Fibroblast of villous mesenchyme (primary cell): ENCODE measurements around the gene FOXN3. TPM values are rescaled to one million over a fixed set of nuclear protein-coding genes. Genes with fewer than 3 reads are reported as not detected.

Experiments
- DNase-seq: peaks from one replicate; pipeline ENCODE4 v3.0.0-alpha.2; 2010; ENCODE audit warnings: low read depth
- H3K4me3 ChIP-seq: 2 replicates; pipeline ENCODE4 v1.5.1; 2011; ENCODE audit warnings: low read depth, mild to moderate bottlenecking, low read length
- CTCF ChIP-seq: IDR thresholded peaks from 2 replicates; pipeline ENCODE4 v1.5.1; 2012; ENCODE audit warnings: low read depth, mild to moderate bottlenecking, low read length; ENCODE audit not compliant: insufficient read depth
- total RNA-seq: library from RNA; depleted of rRNA; stranded (reverse); fragments of >200 nt; gene quantifications from 2 replicates; pipeline ENCODE4 v1.2.3, GENCODE V29; 2012

Gene FOXN3
- total RNA-seq, 1 donor, result 33.2 TPM

DNA sequence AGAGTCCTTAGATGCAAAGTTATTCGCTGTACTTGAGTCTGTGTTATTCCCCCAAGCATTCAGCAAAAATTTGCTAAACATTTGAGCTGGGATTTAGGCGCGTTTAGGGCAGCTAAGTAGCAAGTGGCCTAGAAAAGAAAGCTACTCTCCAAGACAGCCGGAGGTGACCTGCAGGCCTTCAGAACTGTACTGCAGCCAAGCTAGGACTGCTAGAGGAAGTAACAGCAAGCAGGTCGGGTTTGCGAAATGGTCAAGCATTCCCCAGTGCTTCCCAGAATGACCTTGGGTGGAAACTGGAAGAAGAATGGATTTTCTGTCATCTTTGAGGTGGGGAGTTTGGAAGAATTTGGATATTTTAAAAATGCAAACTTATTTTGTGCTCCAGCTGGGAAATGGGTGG is 287.5 kb downstream of the FOXN3 start:
- peak; percentile 51 for DNase-seq
- TF ChIP-seq CTCF, result no peak
- no peak overlapping the region for H3K4me3 ChIP-seq

GRCh38 chr14:89128311-89129026 is 288.6 kb downstream of the FOXN3 start:
- H3K4me3 ChIP-seq, result no peak overlapping the region
- no peak for TF ChIP-seq CTCF
- DNase-seq, result no peak

DNA sequence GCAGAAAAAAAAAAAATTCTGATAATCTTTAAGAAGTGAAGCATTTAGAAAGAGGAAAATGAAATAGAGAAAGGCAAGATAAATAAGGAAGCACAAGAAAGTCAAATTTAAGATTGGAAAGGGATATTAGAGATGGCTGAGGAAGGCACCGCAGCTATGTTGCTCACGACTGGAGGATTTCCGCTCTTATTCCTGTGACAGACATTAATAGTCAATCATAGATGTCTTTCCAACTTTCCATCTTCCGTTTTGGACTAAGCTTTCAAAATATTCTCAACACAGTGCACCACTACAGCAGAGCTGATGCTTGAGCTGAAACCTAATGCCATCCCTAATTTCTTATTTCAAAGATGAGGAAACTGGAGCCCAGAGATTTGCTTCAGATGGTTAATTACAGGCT is 290.6 kb downstream of the FOXN3 start:
- DNase-seq, result no peak
- no peak overlapping the region for H3K4me3 ChIP-seq
- TF ChIP-seq CTCF, result no peak

- no peak for DNase-seq
- TF ChIP-seq CTCF, result no peak
- H3K4me3 ChIP-seq, result no peak overlapping the region
These were observed 291.8 kb downstream of the FOXN3 start for GRCh38 chr14:89125216-89125615.

DNA sequence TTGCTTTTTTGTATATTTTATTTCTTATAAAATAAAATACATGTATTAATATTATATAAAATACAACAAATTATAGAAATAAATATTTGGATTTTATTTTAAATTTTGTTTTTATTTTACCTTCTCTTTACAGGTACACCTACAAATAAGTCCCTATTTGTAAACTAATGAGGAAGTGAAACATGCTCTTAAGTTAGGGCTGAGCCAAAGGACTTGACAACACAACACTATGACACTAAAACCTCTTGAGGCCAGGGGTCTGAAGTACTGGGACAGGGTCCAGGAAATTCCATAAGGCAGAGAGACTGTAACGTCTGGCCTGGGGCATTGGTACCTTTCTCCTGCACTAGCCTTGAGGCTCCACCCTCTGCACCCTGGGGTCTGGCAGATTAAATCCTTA is 293.2 kb downstream of the FOXN3 start:
- DNase-seq, result no peak
- TF ChIP-seq CTCF, result no peak
- H3K4me3 ChIP-seq, result no peak overlapping the region

GRCh38 chr14:89123215-89123614 is 293.8 kb downstream of the FOXN3 start:
- no peak overlapping the region for H3K4me3 ChIP-seq
- no peak for DNase-seq
- no peak for TF ChIP-seq CTCF
